Activated effector memory CD4-positive, alpha-beta T cell treated with anti-CD3 and anti-CD28 coated beads, Interleukin-2, amount 50 U/mL, for 16 hours (primary cell): ENCODE results near the gene CACNA2D1.

ENCODE experiments used
- DNase-seq: peaks from one replicate; pipeline ENCODE4 v3.0.0-alpha.2; 2020

The CACNA2D1 gene

DNA sequence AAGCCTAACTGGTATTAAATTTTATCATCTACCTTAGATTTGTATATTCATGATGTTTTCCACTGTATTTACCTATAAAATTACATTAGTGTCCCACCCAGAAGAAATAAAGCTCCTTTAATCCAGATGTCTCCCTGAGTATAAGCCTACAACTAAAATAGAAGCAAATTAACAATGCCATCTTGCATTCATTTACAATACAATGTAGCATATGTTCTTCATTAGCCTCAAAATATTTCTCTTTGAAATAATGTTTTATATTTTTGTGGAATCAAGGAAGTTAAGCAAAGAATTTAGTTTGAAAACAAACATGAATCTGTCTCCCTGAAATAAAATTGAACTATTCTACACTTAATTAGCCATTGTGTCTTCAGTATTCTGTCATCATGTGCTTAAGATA lies 112.3 kb downstream of the CACNA2D1 start:
- no peak for DNase-seq

DNA sequence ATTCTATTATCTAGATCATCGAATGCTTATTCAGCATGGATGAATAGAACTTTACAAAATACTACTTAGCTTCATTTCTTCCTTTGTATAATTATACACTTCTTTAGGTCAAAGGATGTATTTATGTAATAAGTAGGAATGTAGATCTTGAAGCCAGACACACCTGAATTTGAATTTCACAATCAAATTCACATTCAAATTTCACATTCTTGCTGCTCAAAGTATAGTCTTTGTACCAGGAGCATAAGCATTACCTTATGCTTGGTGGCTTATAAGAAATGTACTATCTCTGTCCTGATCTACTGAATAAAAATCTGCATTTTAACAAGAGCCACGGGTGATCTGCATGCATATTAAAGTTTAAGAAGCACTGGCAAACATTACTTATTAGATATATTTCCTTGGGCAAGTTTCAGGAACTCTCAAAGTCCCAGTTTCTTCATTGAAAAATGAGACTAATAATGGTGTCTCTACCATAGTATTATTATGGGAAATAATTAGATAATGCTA lies 112.8 kb downstream of the CACNA2D1 start:
- no peak for DNase-seq

- DNase-seq: no peak
Measured at GRCh38 chr7:82327898-82328297, 115.7 kb downstream of the CACNA2D1 start.

DNA sequence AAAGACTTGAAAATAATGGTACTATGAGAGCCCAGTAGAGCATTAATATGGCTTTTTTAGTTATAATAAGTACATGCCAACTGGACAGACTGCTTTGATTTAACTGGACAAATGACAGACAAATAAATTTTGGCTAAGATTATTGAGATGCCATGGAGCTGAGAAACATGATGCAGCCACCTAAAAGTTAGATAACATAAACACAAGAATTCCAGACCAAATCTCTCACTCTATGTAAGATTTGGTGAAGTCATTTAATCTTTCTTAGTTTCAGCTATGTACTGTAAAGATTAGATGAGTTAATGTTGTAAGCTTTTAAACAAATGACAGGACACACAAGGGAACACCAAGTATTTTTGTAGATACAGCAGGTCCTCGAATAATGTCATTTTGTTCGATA lies 118.2 kb downstream of the CACNA2D1 start:
- no peak for DNase-seq

DNA sequence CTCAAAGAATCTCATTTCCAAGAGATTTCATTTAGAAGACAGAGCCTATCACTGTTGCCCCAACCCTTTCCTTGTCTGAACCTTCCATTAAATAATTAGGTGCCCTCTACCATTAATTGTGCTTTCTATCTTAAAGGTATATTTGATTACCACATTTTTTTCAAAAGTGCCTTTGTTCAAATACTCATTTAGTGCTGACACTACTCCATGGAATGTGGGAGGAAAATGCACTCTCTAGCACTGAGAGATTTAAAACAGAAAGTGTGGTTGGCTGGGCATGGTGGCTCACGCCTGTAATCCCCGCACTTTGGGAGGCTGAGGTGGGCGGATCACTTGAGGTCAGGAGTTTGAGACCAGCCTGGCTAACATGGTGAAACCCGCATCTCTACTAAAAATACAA lies 119.8 kb downstream of the CACNA2D1 start:
- DNase-seq: no peak

DNA sequence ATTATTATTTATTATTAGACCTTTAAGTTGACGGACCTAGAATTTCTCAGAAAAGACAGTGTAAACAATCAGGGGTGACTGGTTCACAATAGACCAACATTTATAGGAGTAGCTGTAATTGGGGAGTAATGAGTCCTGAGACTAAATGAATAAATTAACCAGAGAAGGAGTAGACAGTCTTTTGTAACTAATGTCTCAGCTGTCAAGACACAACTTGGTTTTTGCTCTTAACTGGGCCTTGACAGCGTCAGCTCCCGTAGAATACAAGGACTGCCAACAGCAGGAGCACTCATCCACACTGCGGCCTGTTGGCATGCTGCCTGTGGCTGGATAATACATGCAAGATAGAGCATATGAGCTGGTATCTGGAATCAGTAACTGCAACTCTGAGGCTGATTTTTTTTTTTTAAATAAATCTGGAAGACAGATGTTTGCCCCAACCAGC lies 123.9 kb downstream of the CACNA2D1 start:
- no peak for DNase-seq

DNA sequence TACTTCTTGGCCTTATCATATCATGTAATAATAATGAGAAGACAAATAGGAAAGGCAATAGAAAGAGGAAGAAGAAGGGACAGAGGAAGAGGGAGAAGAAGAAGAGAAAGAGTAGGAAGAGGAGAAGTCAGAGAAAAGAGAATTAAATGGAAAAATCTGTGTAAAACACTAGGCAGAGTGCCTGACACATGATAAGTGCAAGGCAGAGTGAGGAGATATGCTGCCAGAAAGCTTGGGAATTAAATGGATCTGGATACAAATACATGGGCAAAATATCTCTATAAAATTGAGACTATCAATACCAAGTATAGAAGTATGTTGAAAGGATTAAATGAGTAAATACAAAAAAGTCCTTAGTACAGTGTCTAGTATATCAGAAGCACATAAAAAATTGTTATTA lies 124.8 kb downstream of the CACNA2D1 start:
- no peak for DNase-seq

- no peak for DNase-seq
Measured at GRCh38 chr7:82317760-82318159, 125.8 kb downstream of the CACNA2D1 start.

- DNase-seq: no peak
Measured at GRCh38 chr7:82317257-82317721, 126.3 kb downstream of the CACNA2D1 start.

- no peak for DNase-seq
Measured at GRCh38 chr7:82313269-82313668, 130.3 kb downstream of the CACNA2D1 start.

DNA sequence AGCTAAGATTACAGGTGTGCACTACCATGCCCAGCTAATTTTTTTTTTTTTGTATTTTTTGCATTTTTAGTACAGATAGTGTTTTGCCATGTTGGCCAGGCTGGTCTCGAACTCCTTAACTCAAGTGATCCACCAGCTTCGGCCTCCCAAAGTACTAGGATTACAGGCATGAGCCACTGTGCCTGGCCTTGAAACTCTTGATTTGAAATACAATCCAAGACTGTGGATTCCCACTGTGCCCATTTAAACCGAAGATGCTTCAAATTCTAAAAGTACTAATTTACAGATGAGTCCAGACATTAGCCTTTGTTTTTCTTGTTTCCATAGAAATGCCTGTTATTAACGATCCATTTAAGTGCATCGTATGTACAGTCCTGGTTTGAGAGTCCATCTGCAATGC lies 130.9 kb downstream of the CACNA2D1 start:
- no peak for DNase-seq

GRCh38 chr7:82305347-82306005 lies 138.1 kb downstream of the CACNA2D1 start:
- no peak for DNase-seq

- no peak for DNase-seq
Measured at GRCh38 chr7:82294865-82295264, 148.7 kb downstream of the CACNA2D1 start.

GRCh38 chr7:82294382-82294784 lies 149.2 kb downstream of the CACNA2D1 start:
- DNase-seq: no peak

DNA sequence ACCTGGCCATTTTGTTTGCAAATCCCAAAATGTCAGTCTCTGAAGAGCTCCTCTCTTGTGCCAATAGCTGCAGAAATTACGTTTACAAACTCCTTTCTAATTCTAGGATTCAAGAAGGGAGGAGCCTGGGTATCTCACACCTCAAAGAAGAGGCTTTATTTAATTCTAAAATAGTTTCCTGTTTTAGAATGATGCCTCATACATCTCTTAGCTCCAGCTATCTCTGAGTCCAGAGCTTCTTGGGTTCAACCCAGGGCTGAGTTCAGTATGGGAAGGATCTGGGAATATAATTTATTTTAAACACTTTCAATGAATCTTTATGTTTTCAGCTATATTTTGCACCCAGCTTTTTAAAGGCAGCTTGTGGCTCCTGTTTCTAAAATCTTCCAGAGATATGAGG lies 150.1 kb downstream of the CACNA2D1 start:
- DNase-seq: no peak

- DNase-seq: no peak
Measured at GRCh38 chr7:82291931-82292330, 151.6 kb downstream of the CACNA2D1 start.

DNA sequence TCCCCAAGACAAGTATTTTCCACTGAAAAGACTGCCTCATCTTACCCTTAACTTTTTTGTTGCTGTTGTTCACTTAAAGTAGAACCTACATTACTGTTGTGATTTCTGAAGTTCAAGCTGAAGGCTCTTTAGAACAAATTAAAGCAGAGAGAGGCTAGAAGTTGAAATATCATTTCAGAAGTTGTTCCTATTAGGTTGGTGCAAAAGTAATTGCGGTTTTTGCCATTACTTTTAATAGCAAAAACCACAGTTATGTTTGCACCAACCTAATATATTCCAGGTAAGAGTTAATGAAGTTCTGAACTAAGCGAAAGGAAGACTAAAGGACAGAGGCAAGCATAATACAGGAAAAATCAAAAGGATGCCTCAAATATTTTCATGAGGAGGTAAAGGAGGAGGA lies 153.7 kb downstream of the CACNA2D1 start:
- DNase-seq: no peak

- DNase-seq: no peak
Measured at GRCh38 chr7:82289152-82289535, 154.4 kb downstream of the CACNA2D1 start.

- no peak for DNase-seq
Measured at GRCh38 chr7:82286798-82287140, 156.8 kb downstream of the CACNA2D1 start.

DNA sequence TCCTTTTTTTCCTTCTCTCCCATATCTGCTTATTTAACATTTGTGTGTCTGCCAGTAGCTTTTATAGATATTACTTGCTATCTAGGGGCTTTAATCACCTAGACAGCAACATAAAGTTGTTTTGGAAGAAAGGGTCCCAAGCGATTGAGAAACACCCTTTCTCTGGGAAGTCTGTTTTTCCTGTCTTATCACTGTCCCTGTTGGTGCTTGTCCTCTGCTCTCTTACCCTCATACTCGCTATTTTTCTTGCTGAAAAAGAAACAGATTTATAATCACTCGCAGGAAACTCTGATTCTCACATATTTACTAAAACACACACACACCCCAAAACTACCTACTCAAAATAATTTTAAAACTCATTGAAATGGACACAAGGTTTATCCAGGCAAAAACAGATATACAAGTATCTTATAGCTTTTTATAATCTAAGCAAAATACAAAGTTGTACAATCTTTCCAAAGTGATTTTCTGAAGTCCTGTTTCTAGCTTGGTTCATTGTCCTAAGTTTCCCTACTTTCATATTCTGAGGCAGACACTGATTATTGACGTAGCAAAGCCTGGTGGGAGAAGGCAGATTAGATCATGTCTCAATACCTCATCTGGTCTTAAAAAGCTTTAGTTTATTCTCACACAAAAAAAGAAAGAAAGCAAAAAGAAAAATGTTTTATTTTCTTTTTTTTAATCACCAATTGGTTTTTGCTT lies 157.3 kb downstream of the CACNA2D1 start:
- DNase-seq: no peak

DNA sequence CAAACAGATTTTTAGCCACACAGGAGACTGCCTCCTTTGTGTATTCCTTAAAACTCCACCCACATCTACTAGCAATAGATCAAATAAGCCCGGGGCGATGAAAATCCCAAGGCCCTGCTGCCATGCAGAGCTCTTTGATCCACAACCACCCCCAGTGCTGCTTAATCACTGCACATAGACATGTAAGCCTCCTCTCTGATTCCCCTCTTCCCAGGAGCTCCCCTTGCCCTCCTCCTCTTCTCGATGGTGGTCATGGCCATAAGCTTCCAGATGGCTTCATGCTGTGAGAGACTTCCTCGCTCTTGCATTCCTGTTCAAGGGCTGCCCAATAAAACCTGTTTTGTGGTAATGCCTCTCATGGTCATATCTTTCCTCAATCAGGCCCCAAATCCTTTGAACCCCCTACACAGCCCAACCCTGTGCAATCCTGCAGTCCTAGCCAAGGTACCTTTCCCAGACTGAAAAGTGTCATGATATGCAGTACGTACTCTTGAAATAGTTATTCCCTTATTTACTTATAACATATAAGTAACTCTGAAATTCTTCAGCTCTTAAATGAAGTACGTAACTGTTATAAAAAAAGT lies 158.5 kb downstream of the CACNA2D1 start:
- no peak for DNase-seq

GRCh38 chr7:82275342-82275741 lies 168.2 kb downstream of the CACNA2D1 start:
- DNase-seq: no peak

GRCh38 chr7:82274681-82275080 lies 168.9 kb downstream of the CACNA2D1 start:
- no peak for DNase-seq

DNA sequence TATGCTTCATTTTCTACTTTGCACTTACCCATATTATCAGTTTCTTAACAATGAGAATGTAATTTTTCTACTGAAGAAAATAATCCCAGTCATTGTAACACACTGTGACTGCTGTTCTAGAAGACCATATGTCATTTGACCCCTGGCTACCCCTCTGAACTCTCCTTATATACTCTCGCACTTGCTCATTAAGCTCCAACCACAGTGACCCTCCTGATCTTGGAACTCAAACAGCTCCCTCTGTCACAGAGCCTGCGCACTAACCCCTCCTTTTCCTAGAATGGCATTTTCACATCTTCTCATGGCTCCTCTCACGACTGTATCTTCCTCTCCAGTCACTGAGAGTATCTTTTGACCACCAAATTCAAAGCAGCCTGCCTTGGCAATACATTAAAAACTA lies 169.7 kb downstream of the CACNA2D1 start:
- no peak for DNase-seq
